Measurements from ENCODE around the gene HID1.

DNA sequence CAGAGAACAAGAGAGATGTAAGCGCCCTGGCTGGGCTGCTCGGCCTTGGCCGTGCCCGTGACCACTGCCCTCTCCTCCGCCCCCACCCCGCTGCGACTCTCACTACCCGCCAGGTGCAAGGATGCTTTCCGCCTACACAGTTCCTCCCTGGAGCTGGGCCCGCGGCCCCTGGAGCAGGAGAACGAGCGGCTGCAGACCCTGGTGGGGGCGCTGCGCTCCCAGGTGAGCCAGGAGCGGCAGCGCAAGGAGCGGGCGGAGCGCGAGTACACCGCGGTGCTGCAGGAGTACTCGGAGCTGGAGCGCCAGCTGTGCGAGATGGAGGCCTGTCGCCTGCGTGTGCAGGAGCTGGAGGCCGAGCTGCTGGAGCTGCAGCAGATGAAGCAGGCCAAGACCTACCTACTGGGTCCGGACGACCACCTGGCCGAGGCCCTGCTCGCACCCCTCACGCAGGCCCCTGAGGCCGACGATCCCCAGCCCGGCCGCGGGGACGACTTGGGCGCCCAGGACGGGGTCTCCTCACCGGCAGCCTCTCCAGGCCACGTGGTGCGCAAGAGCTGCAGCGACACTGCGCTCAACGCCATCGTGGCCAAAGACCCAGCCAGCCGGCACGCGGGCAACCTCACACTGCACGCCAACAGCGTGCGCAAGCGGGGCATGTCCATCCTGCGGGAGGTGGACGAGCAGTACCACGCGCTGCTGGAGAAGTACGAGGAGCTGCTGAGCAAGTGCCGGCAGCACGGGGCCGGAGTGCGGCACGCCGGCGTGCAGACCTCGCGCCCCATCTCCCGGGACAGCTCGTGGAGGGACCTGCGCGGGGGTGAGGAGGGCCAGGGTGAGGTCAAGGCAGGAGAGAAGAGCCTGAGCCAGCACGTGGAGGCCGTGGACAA lies 30.8 kb upstream of the HID1 start:
- no peak for TF ChIP-seq ILK (tag; IDR thresholded peaks at IDR 0.05; ENCODE audit: borderline replicate concordance, low read depth)
- no peak for TF ChIP-seq EHMT2 (IDR thresholded peaks at IDR 0.05)
- TF ChIP-seq NFXL1 (CRISPR knock-in tag; IDR thresholded peaks at IDR 0.05): no peak
- TF ChIP-seq SRSF9 (IDR thresholded peaks at IDR 0.05; ENCODE audit: borderline replicate concordance, low read depth, low read length): no peak
- TF ChIP-seq KAT2B (IDR thresholded peaks at IDR 0.05; ENCODE audit: low read depth, low read length): no peak
- no peak for TF ChIP-seq ZNF780A (CRISPR knock-in tag; IDR thresholded peaks at IDR 0.05)
- no peak for TF ChIP-seq RAD21 (CRISPR knock-in tag; conservative IDR thresholded peaks at IDR 0.05 in 1 of 2, IDR thresholded peaks at IDR 0.05 in 1 of 2)
- no peak for TF ChIP-seq TAF1 (IDR thresholded peaks at IDR 0.05; ENCODE audit: control insufficient read depth, extremely low read depth, insufficient read depth, low read length, severe bottlenecking)
- TF ChIP-seq, protein P1, sequence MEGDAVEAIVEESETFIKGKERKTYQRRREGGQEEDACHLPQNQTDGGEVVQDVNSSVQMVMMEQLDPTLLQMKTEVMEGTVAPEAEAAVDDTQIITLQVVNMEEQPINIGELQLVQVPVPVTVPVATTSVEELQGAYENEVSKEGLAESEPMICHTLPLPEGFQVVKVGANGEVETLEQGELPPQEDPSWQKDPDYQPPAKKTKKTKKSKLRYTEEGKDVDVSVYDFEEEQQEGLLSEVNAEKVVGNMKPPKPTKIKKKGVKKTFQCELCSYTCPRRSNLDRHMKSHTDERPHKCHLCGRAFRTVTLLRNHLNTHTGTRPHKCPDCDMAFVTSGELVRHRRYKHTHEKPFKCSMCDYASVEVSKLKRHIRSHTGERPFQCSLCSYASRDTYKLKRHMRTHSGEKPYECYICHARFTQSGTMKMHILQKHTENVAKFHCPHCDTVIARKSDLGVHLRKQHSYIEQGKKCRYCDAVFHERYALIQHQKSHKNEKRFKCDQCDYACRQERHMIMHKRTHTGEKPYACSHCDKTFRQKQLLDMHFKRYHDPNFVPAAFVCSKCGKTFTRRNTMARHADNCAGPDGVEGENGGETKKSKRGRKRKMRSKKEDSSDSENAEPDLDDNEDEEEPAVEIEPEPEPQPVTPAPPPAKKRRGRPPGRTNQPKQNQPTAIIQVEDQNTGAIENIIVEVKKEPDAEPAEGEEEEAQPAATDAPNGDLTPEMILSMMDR (IDR thresholded peaks at IDR 0.05 in 2 of 3, conservative IDR thresholded peaks at IDR 0.05 in 1 of 3; ENCODE audit: insufficient read depth in 2 of 3, low read depth in 1 of 3, low read length in 3 of 3): no peak
- no peak for TF ChIP-seq SMARCE1 (IDR thresholded peaks at IDR 0.05)
- no peak for TF ChIP-seq ZFP1 (CRISPR knock-in tag; IDR thresholded peaks at IDR 0.05)
- no peak for TF ChIP-seq ZKSCAN8 (CRISPR knock-in tag; IDR thresholded peaks at IDR 0.05)
